Tibial nerve (tissue), 4 donors: ENCODE results near the gene MARCOL. TPM values are rescaled to one million over a fixed set of nuclear protein-coding genes. Genes with fewer than 3 reads are reported as not detected.

ENCODE experiments used
- DNase-seq, 2 donors: peaks; one replicate each; pipeline ENCODE4 v3.0.0-alpha.2; 2019; ENCODE audit warnings: low spot score in 2 of 2
- H3K27ac ChIP-seq, 4 donors: fragments of 200-600 bp; sonication (generic) in 3 of 4; one replicate each; pipeline ENCODE4 v1.5.1; 2017 to 2019; ENCODE audit warnings: mild to moderate bottlenecking in 1 of 4
- H3K27me3 ChIP-seq, 2 donors: fragments of 200-600 bp; sonication (generic) in 1 of 2; one replicate each; pipeline versions ENCODE4 v1.5.1 to v1.6.0; 2017 to 2019
- H3K36me3 ChIP-seq, 3 donors: fragments of 200-600 bp; sonication (generic); one replicate each; pipeline ENCODE4 v1.5.1; 2018 to 2019
- H3K4me1 ChIP-seq, 4 donors: fragments of 200-600 bp; sonication (generic) in 3 of 4; one replicate each; pipeline ENCODE4 v1.5.1; 2017 to 2019
- H3K4me3 ChIP-seq, 4 donors: fragments of 200-600 bp; sonication (generic) in 3 of 4; one replicate each; pipeline ENCODE4 v1.5.1; 2017 to 2019; ENCODE audit warnings: mild to moderate bottlenecking in 1 of 4, moderate library complexity in 1 of 4
- H3K9me3 ChIP-seq, 4 donors: fragments of 200-600 bp; sonication (generic) in 3 of 4; one replicate each; pipeline ENCODE4 v1.5.1; 2017 to 2019
- EP300 ChIP-seq, 2 donors: sonication (generic); formaldehyde crosslinking; IDR thresholded peaks; one replicate each; pipeline ENCODE4 v1.6.1; 2017; ENCODE audit warnings: antibody characterized with exemption in 2 of 2, mild to moderate bottlenecking in 1 of 2
- POLR2A ChIP-seq, 2 donors: fragments of 450-650 bp; IDR thresholded peaks; one replicate each; pipeline ENCODE4 v1.6.1; 2017; ENCODE audit warnings: antibody characterized with exemption in 2 of 2, mild to moderate bottlenecking in 2 of 2, moderate library complexity in 2 of 2
- WGBS, 2 donors: methylation state at CpG; one replicate each; pipeline ENCODE4 v1.1.5; 2018; 5-methylcytosine and 5-hydroxymethylcytosine counted together
- total RNA-seq, 4 donors: library from RNA; depleted of rRNA; stranded (reverse); fragments of >200 nt; gene quantifications; one replicate each; pipeline ENCODE4 v1.1.0, GENCODE V29; 2016
- TF ChIP-seq, protein P1 (sequence below), 5 experiments: fragments of 200-600 bp in 3 of 5; fragments of 450-650 bp in 2 of 5; sonication (generic) in 3 of 5; IDR thresholded peaks; one replicate each; pipeline ENCODE4 v1.5.1; 2016 to 2019; ENCODE audit warnings: antibody characterized with exemption in 5 of 5, mild to moderate bottlenecking in 3 of 5, moderate library complexity in 2 of 5

MARCOL gene
- total RNA-seq, 4 donors from 2014 or later, result not detected

- H3K9me3 ChIP-seq, result no peaks in the 10 kb centered on the region
- H3K27ac ChIP-seq, result no peak overlapping the region
- no peaks in the 10 kb centered on the region for H3K27me3 ChIP-seq
- H3K4me3 ChIP-seq, result no peak overlapping the region
- peaks cover 0 to 15% (median 0%) of the 10 kb centered on the region in 4 donors for H3K4me1 ChIP-seq
- 77 to 82% methylated on average over 4 of the region's 4 CpGs for WGBS, 2 donors
- no peak for DNase-seq
- TF ChIP-seq, protein P1, sequence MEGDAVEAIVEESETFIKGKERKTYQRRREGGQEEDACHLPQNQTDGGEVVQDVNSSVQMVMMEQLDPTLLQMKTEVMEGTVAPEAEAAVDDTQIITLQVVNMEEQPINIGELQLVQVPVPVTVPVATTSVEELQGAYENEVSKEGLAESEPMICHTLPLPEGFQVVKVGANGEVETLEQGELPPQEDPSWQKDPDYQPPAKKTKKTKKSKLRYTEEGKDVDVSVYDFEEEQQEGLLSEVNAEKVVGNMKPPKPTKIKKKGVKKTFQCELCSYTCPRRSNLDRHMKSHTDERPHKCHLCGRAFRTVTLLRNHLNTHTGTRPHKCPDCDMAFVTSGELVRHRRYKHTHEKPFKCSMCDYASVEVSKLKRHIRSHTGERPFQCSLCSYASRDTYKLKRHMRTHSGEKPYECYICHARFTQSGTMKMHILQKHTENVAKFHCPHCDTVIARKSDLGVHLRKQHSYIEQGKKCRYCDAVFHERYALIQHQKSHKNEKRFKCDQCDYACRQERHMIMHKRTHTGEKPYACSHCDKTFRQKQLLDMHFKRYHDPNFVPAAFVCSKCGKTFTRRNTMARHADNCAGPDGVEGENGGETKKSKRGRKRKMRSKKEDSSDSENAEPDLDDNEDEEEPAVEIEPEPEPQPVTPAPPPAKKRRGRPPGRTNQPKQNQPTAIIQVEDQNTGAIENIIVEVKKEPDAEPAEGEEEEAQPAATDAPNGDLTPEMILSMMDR (IDR thresholded peaks at IDR 0.05), result no peak
- TF ChIP-seq POLR2A (IDR thresholded peaks at IDR 0.05), result no peak
- TF ChIP-seq EP300 (IDR thresholded peaks at IDR 0.05), result peak; percentile 42 to 70
- no peaks in the 10 kb centered on the region for H3K36me3 ChIP-seq
Observed at GRCh38 chr5:148205044-148205806, 33.1 kb upstream of the MARCOL start.

DNA sequence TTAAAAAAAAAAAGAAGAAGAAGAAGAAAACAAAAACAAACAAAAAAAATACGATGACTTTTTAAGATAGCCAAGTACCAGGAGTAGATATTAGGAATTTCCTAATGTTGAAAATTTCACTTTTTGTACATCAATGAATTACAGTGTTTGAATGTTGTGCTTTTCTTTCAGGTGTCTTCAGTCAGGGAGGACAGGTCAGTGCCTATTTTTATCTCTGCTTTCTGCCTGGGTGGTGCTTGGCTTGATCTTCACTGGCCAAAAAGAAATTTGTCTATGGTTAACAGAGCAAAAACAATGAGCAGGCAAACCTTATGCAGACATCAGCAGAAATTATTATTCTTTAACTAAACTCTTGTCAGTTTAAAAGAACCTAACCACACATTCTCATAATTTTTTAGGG lies 32.5 kb upstream of the MARCOL start:
- Histone ChIP-seq H3K4me1 (peaks cover 0 to 15% (median 0%) of the 10 kb centered on the region in 4 donors), H3K27me3 (no peaks in the 10 kb centered on the region), H3K4me3 (no peak overlapping the region), H3K9me3 (no peaks in the 10 kb centered on the region), H3K36me3 (no peaks in the 10 kb centered on the region), H3K27ac (no peak overlapping the region)
- WGBS, 2 donors, result 79 to 84% methylated on average over 1 of the region's 1 CpG
- TF ChIP-seq POLR2A (IDR thresholded peaks at IDR 0.05), result no peak
- TF ChIP-seq, protein P1 (IDR thresholded peaks at IDR 0.05), result no peak
- DNase-seq, result no peak

GRCh38 chr5:148206620-148207019 lies 31.7 kb upstream of the MARCOL start:
- Histone ChIP-seq H3K27me3 (no peaks in the 10 kb centered on the region), H3K4me1 (peaks cover 0 to 15% (median 0%) of the 10 kb centered on the region in 4 donors), H3K36me3 (no peaks in the 10 kb centered on the region), H3K27ac (no peak overlapping the region), H3K9me3 (no peaks in the 10 kb centered on the region), H3K4me3 (no peak overlapping the region)
- 40 to 46% methylated on average over 1 of the region's 1 CpG for WGBS, 2 donors
- TF ChIP-seq EP300 (IDR thresholded peaks at IDR 0.05) (no peak), POLR2A (IDR thresholded peaks at IDR 0.05) (no peak)
- TF ChIP-seq, protein P1 (IDR thresholded peaks at IDR 0.05), result no peak
- no peak for DNase-seq

DNA sequence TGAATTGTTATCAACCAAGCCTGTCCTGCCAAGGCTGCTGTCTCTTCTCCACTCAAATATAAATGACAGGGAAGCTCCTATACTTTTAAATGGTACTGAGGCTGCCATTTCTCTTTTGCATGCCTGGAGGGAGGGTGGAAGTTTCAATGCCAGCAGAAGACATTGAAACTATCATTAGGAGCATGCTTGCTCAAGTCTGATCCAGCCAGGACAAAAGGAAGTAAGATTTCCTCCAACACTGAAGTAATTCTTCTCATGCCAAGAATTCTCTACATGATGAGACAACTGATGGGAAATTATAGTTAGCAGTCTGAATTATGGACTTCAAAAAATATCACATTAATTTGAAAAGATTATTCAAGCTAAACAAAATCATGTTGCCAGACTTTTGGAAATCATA lies 30.1 kb upstream of the MARCOL start:
- DNase-seq, result no peak
- TF ChIP-seq POLR2A (IDR thresholded peaks at IDR 0.05), result no peak
- no peak for TF ChIP-seq EP300 (IDR thresholded peaks at IDR 0.05)
- TF ChIP-seq, protein P1 (IDR thresholded peaks at IDR 0.05), result no peak
- Histone ChIP-seq H3K4me3 (no peak overlapping the region), H3K36me3 (no peaks in the 10 kb centered on the region), H3K4me1 (peaks cover 0 to 15% (median 0%) of the 10 kb centered on the region in 4 donors), H3K9me3 (no peaks in the 10 kb centered on the region), H3K27me3 (no peaks in the 10 kb centered on the region), H3K27ac (no peak overlapping the region)

DNA sequence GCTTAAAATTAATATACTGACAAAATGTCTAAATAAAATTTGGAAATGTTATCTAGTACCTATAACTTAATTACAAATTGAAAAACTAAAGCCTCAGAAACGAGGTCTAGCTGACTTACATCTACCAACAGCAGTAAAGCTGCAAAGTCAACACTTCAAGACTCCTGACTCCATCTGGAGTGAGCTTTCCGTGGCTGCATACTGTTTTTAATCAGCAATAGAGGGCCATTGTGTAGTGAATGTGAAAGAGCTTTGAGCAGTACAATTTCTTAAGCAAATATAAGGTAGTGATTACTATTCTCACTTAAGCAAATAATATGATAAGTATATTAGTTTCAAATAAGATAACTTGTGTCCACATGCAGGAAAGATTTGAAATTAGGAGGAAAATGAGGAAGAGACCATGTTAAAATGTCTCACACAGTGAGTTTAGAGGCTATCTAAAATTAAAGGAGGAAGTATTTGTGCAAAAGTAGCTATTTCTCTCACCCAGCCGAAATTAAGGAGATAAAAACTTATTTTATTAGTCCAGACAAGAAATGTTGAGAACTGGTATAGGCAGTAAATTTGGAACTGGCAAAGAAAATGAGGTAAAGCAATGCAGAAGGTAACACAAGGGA lies 29.1 kb upstream of the MARCOL start:
- no peak for DNase-seq
- no peak overlapping the region for H3K27ac ChIP-seq
- H3K4me3 ChIP-seq, result no peak overlapping the region
- no peaks in the 10 kb centered on the region for H3K27me3 ChIP-seq
- WGBS, 2 donors, result 36 to 54% methylated on average over 3 of the region's 3 CpGs
- TF ChIP-seq POLR2A (IDR thresholded peaks at IDR 0.05) (no peak), EP300 (IDR thresholded peaks at IDR 0.05) (no peak)
- TF ChIP-seq, protein P1 (IDR thresholded peaks at IDR 0.05), result no peak
- H3K36me3 ChIP-seq, result no peaks in the 10 kb centered on the region
- H3K4me1 ChIP-seq, result peaks cover 0 to 15% (median 0%) of the 10 kb centered on the region in 4 donors
- no peaks in the 10 kb centered on the region for H3K9me3 ChIP-seq
